Astrocyte of the cerebellum (primary cell): Measurements from ENCODE around the gene CHRNA1.
"Not testable (repeated sequence)": the region's sequence is repeated elsewhere in the genome, so short reads cannot be mapped to it uniquely, and the experiment has no call there.

ENCODE experiments used
- DNase-seq: peaks from one replicate; pipeline ENCODE4 v3.0.0-alpha.2; 2011; ENCODE audit warnings: low read depth
- H3K4me3 ChIP-seq: 2 replicates; pipeline ENCODE4 v1.5.1; 2011; ENCODE audit warnings: mild to moderate bottlenecking, low read depth, low read length, moderate library complexity
- CTCF ChIP-seq: IDR thresholded peaks from 2 replicates; pipeline ENCODE4 v1.5.1; 2012; ENCODE audit warnings: low read length, low read depth, moderate library complexity, mild to moderate bottlenecking; ENCODE audit errors: missing control alignments
- in situ Hi-C: cut with HindIII; loops from 2 replicates; pipeline ENCODE4 v1.10.0; 2017; ENCODE audit warnings: low sequenced_read_pairs

Gene CHRNA1

GRCh38 chr2:174716785-174717184 is 47.5 kb downstream of the CHRNA1 start:
- TF ChIP-seq CTCF: no peak
- DNase-seq: no peak

GRCh38 chr2:174713686-174714085 is 50.6 kb downstream of the CHRNA1 start:
- in situ Hi-C loops: no loop called here
- no peak for DNase-seq
- no peak for TF ChIP-seq CTCF
- no peak overlapping the region for H3K4me3 ChIP-seq

More at GRCh38 chr2:174716785-174717184, 47.5 kb downstream of the CHRNA1 start:
- H3K4me3 ChIP-seq: no peak overlapping the region
- in situ Hi-C loops: no loop called here

- in situ Hi-C loops: no loop called here
Measured at GRCh38 chr2:174711206-174711605, 53.1 kb downstream of the CHRNA1 start.

GRCh38 chr2:174709416-174710004 is 54.8 kb downstream of the CHRNA1 start:
- DNase-seq, H3K4me3 ChIP-seq, in situ Hi-C loops: not testable (repeated sequence)

More at GRCh38 chr2:174711206-174711605, 53.1 kb downstream of the CHRNA1 start:
- DNase-seq: no peak
- no peak overlapping the region for H3K4me3 ChIP-seq
- TF ChIP-seq CTCF: no peak

GRCh38 chr2:174708713-174709112 is 55.6 kb downstream of the CHRNA1 start:
- DNase-seq: no peak
- no peak overlapping the region for H3K4me3 ChIP-seq
- no peak for TF ChIP-seq CTCF
- in situ Hi-C loops: no loop called here

- no peak for TF ChIP-seq CTCF
- DNase-seq: no peak
- in situ Hi-C loops: no loop called here
- H3K4me3 ChIP-seq: no peak overlapping the region
Measured at GRCh38 chr2:174705321-174705720, 59.0 kb downstream of the CHRNA1 start.

- in situ Hi-C loops: no loop called here
- H3K4me3 ChIP-seq: no peak overlapping the region
- TF ChIP-seq CTCF: no peak
- DNase-seq: no peak
Measured at GRCh38 chr2:174704642-174705041, 59.6 kb downstream of the CHRNA1 start.
